ENCODE results near the gene S100B.

The S100B gene

GRCh38 chr21:46646541-46647154 lies 41.8 kb upstream of the S100B start:
- H3K27ac Mint-ChIP-seq = no peak overlapping the region
- H3K9me3 Mint-ChIP-seq = no peaks in the 10 kb centered on the region
- H3K27me3 Mint-ChIP-seq (ENCODE audit: low read depth, poor library complexity) = no peaks in the 10 kb centered on the region
- TF ChIP-seq CTCF (IDR thresholded peaks at IDR 0.05) = no peak
- H3K36me3 Mint-ChIP-seq (ENCODE audit: low read depth) = peaks cover 73% of the 10 kb centered on the region
- no peak overlapping the region for H3K4me3 Mint-ChIP-seq
- H3K4me1 Mint-ChIP-seq = no peaks in the 10 kb centered on the region
- DNase-seq = no peak

GRCh38 chr21:46645840-46646239 lies 41.0 kb upstream of the S100B start:
- Mint-ChIP-seq H3K4me3 (no peak overlapping the region), H3K36me3 (ENCODE audit: low read depth) (peaks cover 74% of the 10 kb centered on the region), H3K27ac (no peak overlapping the region), H3K9me3 (no peaks in the 10 kb centered on the region), H3K27me3 (ENCODE audit: low read depth, poor library complexity) (no peaks in the 10 kb centered on the region), H3K4me1 (no peaks in the 10 kb centered on the region)
- DNase-seq = no peak
- no peak for TF ChIP-seq CTCF (IDR thresholded peaks at IDR 0.05)

DNA sequence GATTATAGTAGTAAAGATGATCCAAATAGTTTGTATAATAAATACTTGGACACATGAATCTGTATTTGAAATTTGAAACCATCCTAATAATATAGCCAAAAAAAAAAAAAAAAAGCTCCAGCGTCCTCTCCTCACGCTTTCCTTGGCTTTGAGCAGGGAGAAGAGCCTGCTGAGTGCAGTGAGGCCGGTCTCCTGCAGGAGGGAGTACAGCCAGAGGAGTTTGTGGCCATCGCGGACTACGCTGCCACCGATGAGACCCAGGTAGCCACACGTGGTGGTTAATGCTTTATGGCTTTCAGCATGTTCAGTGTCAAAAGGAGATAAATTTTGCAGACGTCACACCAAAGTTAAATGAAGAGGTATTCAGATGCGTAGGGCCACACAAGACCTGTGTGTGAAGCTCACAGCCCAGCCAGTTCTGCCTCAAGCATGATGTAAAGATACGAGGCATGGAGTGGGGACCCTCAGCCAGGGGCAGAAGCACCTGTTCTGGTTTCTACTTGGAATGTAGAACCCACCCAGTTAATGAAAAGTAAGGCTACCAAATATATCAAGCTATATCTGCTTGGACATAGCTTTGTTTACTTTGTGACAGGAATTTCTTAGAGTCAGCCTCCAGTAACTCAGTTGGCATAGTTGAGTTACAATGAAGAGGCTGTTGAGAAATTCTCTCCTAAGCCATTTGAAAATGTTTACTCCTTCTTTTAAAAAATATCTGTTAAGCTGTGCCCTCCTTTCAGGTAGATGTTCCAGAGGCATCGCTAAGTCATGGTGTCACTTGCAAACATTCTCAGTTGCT lies 38.7 kb upstream of the S100B start:
- peaks cover 85% of the 10 kb centered on the region for H3K36me3 Mint-ChIP-seq (ENCODE audit: low read depth)
- H3K4me1 Mint-ChIP-seq = peaks cover 12% of the 10 kb centered on the region
- no peak for TF ChIP-seq CTCF (IDR thresholded peaks at IDR 0.05)
- H3K9me3 Mint-ChIP-seq = peaks cover 4% of the 10 kb centered on the region
- no peak overlapping the region for H3K27ac Mint-ChIP-seq
- no peak for DNase-seq
- H3K4me3 Mint-ChIP-seq = no peak overlapping the region
- H3K27me3 Mint-ChIP-seq (ENCODE audit: low read depth, poor library complexity) = no peaks in the 10 kb centered on the region

- no peak for DNase-seq
- Mint-ChIP-seq H3K4me1 (peaks cover 27% of the 10 kb centered on the region), H3K36me3 (ENCODE audit: low read depth) (peaks cover 72% of the 10 kb centered on the region), H3K4me3 (no peak overlapping the region), H3K27ac (peak overlapping the region; percentile 16), H3K9me3 (peaks cover 4% of the 10 kb centered on the region), H3K27me3 (ENCODE audit: low read depth, poor library complexity) (no peaks in the 10 kb centered on the region)
- no peak for TF ChIP-seq CTCF (IDR thresholded peaks at IDR 0.05)
Measured at GRCh38 chr21:46641656-46642055, 36.8 kb upstream of the S100B start.

- Mint-ChIP-seq H3K27ac (no peak overlapping the region), H3K9me3 (peaks cover 4% of the 10 kb centered on the region), H3K27me3 (ENCODE audit: low read depth, poor library complexity) (peaks cover 2% of the 10 kb centered on the region), H3K36me3 (ENCODE audit: low read depth) (peaks cover 53% of the 10 kb centered on the region), H3K4me1 (peaks cover 38% of the 10 kb centered on the region), H3K4me3 (no peak overlapping the region)
- no peak for TF ChIP-seq CTCF (IDR thresholded peaks at IDR 0.05)
- no peak for DNase-seq
Measured at GRCh38 chr21:46639489-46640386, 34.9 kb upstream of the S100B start.
